HG03159 (cell line): ENCODE results near the gene MCC.
"Not testable (repeated sequence)": the region's sequence is repeated elsewhere in the genome, so short reads cannot be mapped to it uniquely, and the experiment has no call there.

ENCODE experiments used
- ATAC-seq: cut with Tn5 transposase; IDR thresholded peaks from one replicate; pipeline ENCODE4 v1.9.1; 2021; ENCODE audit warnings: mild to moderate bottlenecking, moderate library complexity; ENCODE audit not compliant: unreplicated experiment

The MCC gene

GRCh38 chr5:113427871-113428574, 60.2 kb downstream of the MCC start:
- no peak for ATAC-seq

- no peak for ATAC-seq
Observed at GRCh38 chr5:113425909-113426308, 62.3 kb downstream of the MCC start.

GRCh38 chr5:113421693-113422092, 66.6 kb downstream of the MCC start:
- no peak for ATAC-seq

- ATAC-seq = no peak
Observed at GRCh38 chr5:113405530-113405929, 82.7 kb downstream of the MCC start.

GRCh38 chr5:113404269-113404668, 84.0 kb downstream of the MCC start:
- no peak for ATAC-seq

- not testable (repeated sequence) for ATAC-seq
Observed at GRCh38 chr5:113397986-113398385, 90.3 kb downstream of the MCC start.

- no peak for ATAC-seq
Observed at GRCh38 chr5:113397046-113397445, 91.2 kb downstream of the MCC start.

GRCh38 chr5:113394658-113395057, 93.6 kb downstream of the MCC start:
- ATAC-seq = no peak

GRCh38 chr5:113390224-113390623, 98.0 kb downstream of the MCC start:
- no peak for ATAC-seq

- ATAC-seq = no peak
Observed at GRCh38 chr5:113389116-113389515, 99.1 kb downstream of the MCC start.

GRCh38 chr5:113387844-113388243, 100.4 kb downstream of the MCC start:
- no peak for ATAC-seq

- ATAC-seq = no peak
Observed at GRCh38 chr5:113384782-113385285, 103.4 kb downstream of the MCC start.

- no peak for ATAC-seq
Observed at GRCh38 chr5:113382731-113383130, 105.5 kb downstream of the MCC start.

- ATAC-seq = no peak
Observed at GRCh38 chr5:113381791-113382190, 106.5 kb downstream of the MCC start.

GRCh38 chr5:113380807-113381326, 107.4 kb downstream of the MCC start:
- ATAC-seq = no peak

GRCh38 chr5:113379936-113380806, 108.1 kb downstream of the MCC start:
- no peak for ATAC-seq

GRCh38 chr5:113378959-113379541, 109.2 kb downstream of the MCC start:
- ATAC-seq = peak; percentile 90

- no peak for ATAC-seq
Observed at GRCh38 chr5:113378514-113378913, 109.7 kb downstream of the MCC start.

GRCh38 chr5:113378081-113378480, 110.2 kb downstream of the MCC start:
- no peak for ATAC-seq

GRCh38 chr5:113376640-113377039, 111.6 kb downstream of the MCC start:
- ATAC-seq = no peak

- no peak for ATAC-seq
Observed at GRCh38 chr5:113375480-113376060, 112.7 kb downstream of the MCC start.
